HG03520 (cell line): ENCODE results near the gene HDAC3.

Experiments
- ATAC-seq: cut with Tn5 transposase; IDR thresholded peaks from one replicate; pipeline ENCODE4 v1.9.1; 2021; ENCODE audit warnings: mild to moderate bottlenecking, moderate library complexity; ENCODE audit not compliant: unreplicated experiment

The HDAC3 gene

GRCh38 chr5:141605523-141606277 lies 30.9 kb downstream of the HDAC3 start:
- peak; percentile 93 for ATAC-seq

GRCh38 chr5:141603923-141604717 lies 32.5 kb downstream of the HDAC3 start:
- ATAC-seq, result no peak

GRCh38 chr5:141602606-141603005 lies 34.0 kb downstream of the HDAC3 start:
- no peak for ATAC-seq

GRCh38 chr5:141598391-141599345 lies 38.0 kb downstream of the HDAC3 start:
- ATAC-seq, result no peak

- no peak for ATAC-seq
Measured at GRCh38 chr5:141597814-141598213, 38.8 kb downstream of the HDAC3 start.

GRCh38 chr5:141597394-141597793 lies 39.3 kb downstream of the HDAC3 start:
- no peak for ATAC-seq

GRCh38 chr5:141596867-141597266 lies 39.8 kb downstream of the HDAC3 start:
- ATAC-seq, result no peak

GRCh38 chr5:141590127-141590526 lies 46.5 kb downstream of the HDAC3 start:
- ATAC-seq, result no peak

- no peak for ATAC-seq
Measured at GRCh38 chr5:141586246-141586645, 50.4 kb downstream of the HDAC3 start.

- no peak for ATAC-seq
Measured at GRCh38 chr5:141585594-141585993, 51.1 kb downstream of the HDAC3 start.

GRCh38 chr5:141574122-141574510 lies 62.5 kb downstream of the HDAC3 start:
- ATAC-seq, result no peak

- no peak for ATAC-seq
Measured at GRCh38 chr5:141573489-141574121, 63.0 kb downstream of the HDAC3 start.
